Activated CD4-positive, alpha-beta T cell treated with anti-CD3 and anti-CD28 coated beads, Interleukin-2, amount 50 U/mL, for 1 hour (primary cell): Measurements from ENCODE around the gene C16orf54.
"Not testable (repeated sequence)": the region's sequence is repeated elsewhere in the genome, so short reads cannot be mapped to it uniquely, and the experiment has no call there.

Experiments used
- DNase-seq: peaks from one replicate; pipeline ENCODE4 v3.0.0-alpha.2; 2020

The C16orf54 gene

GRCh38 chr16:29767062-29767461 lies 21.3 kb upstream of the C16orf54 start:
- DNase-seq = no peak

- DNase-seq = no peak
These were observed 20.8 kb upstream of the C16orf54 start for GRCh38 chr16:29766571-29766970.

GRCh38 chr16:29765167-29766032 lies 19.6 kb upstream of the C16orf54 start:
- no peak for DNase-seq

- no peak for DNase-seq
These were observed 17.5 kb upstream of the C16orf54 start for GRCh38 chr16:29763326-29763725.

- no peak for DNase-seq
These were observed 16.1 kb upstream of the C16orf54 start for GRCh38 chr16:29761882-29762281.

GRCh38 chr16:29761280-29761651 lies 15.5 kb upstream of the C16orf54 start:
- not testable (repeated sequence) for DNase-seq

GRCh38 chr16:29760567-29761279 lies 14.9 kb upstream of the C16orf54 start:
- no peak for DNase-seq

GRCh38 chr16:29757950-29758466 lies 12.2 kb upstream of the C16orf54 start:
- DNase-seq = no peak

GRCh38 chr16:29757086-29757485 lies 11.3 kb upstream of the C16orf54 start:
- not testable (repeated sequence) for DNase-seq

GRCh38 chr16:29756654-29757053 lies 10.9 kb upstream of the C16orf54 start:
- no peak for DNase-seq

GRCh38 chr16:29753516-29753915 lies 7.7 kb upstream of the C16orf54 start:
- no peak for DNase-seq

- DNase-seq = not testable (repeated sequence)
These were observed 3.0 kb upstream of the C16orf54 start for GRCh38 chr16:29748760-29749149.

GRCh38 chr16:29747947-29748759 lies 2.4 kb upstream of the C16orf54 start:
- no peak for DNase-seq

GRCh38 chr16:29746518-29746917 lies 728 bp upstream of the C16orf54 start:
- DNase-seq = not testable (repeated sequence)

GRCh38 chr16:29745121-29745852 lies 503 bp downstream of the C16orf54 start:
- DNase-seq = peak; percentile 40

GRCh38 chr16:29744541-29745101 lies 1.2 kb downstream of the C16orf54 start:
- DNase-seq = no peak

- DNase-seq = peak; percentile 44
These were observed 1.8 kb downstream of the C16orf54 start for GRCh38 chr16:29743827-29744531.

- no peak for DNase-seq
These were observed 2.3 kb downstream of the C16orf54 start for GRCh38 chr16:29743475-29743826.

- no peak for DNase-seq
These were observed 3.0 kb downstream of the C16orf54 start for GRCh38 chr16:29742683-29743275.

- DNase-seq = not testable (repeated sequence)
These were observed 5.2 kb downstream of the C16orf54 start for GRCh38 chr16:29740630-29741015.
